GM12878 (cell line): ENCODE results near the gene ZNF701. TPM values are rescaled to one million over a fixed set of nuclear protein-coding genes. Genes with fewer than 3 reads are reported as not detected.

Source experiments
- CUX1 ChIP-seq: IDR thresholded peaks from 2 replicates; pipeline ENCODE4 v1.6.1; 2012; ENCODE audit warnings: improper control_type of control experiment, low read depth, low read length; ENCODE audit not compliant: insufficient replicate concordance
- FOS ChIP-seq: IDR thresholded peaks from 3 replicates; pipeline ENCODE4 v1.6.1; 2011; ENCODE audit warnings: borderline replicate concordance; ENCODE audit not compliant: insufficient read length; ENCODE audit errors: extremely low read depth
- HDAC6 ChIP-seq: fragments of 200-600 bp; sonication (generic); IDR thresholded peaks from one replicate; pipeline ENCODE4 v1.8.0; 2017; ENCODE audit warnings: antibody characterized with exemption; ENCODE audit not compliant: unreplicated experiment
- KDM1A ChIP-seq: fragments of 200-600 bp; sonication (generic); IDR thresholded peaks from 2 replicates; pipeline ENCODE4 v1.6.1; 2016; ENCODE audit warnings: borderline replicate concordance
- MLLT1 ChIP-seq: fragments of 450-650 bp; IDR thresholded peaks from 2 replicates; pipeline ENCODE4 v1.6.1; 2016; ENCODE audit warnings: mild to moderate bottlenecking
- MTA3 ChIP-seq: IDR thresholded peaks from 2 replicates; pipeline ENCODE4 v1.6.1; 2012; ENCODE audit warnings: low read length, inconsistent platforms, borderline replicate concordance
- NR2C2 ChIP-seq: IDR thresholded peaks from 2 replicates; pipeline ENCODE4 v1.6.1; 2011; ENCODE audit warnings: borderline replicate concordance, low read depth; ENCODE audit not compliant: control insufficient read depth, insufficient read length
- PBX3 ChIP-seq: IDR thresholded peaks from 2 replicates; pipeline ENCODE4 v1.6.1; 2011; ENCODE audit warnings: mild to moderate bottlenecking, low read depth, low read length, moderate library complexity; ENCODE audit not compliant: insufficient replicate concordance
- PML ChIP-seq: IDR thresholded peaks from 2 replicates; pipeline ENCODE4 v1.6.1; 2012; ENCODE audit warnings: low read length, inconsistent platforms
- POLR2AphosphoS5 ChIP-seq: IDR thresholded peaks from 2 replicates; pipeline ENCODE4 v1.6.1; 2011; ENCODE audit warnings: mild to moderate bottlenecking, low read length, inconsistent platforms
- SMAD5 ChIP-seq: IDR thresholded peaks from 2 replicates; pipeline ENCODE4 v1.6.1; 2016; ENCODE audit warnings: antibody characterized with exemption, low read depth
- SMARCA5 ChIP-seq: fragments of 450-650 bp; IDR thresholded peaks from 2 replicates; pipeline ENCODE4 v1.6.1; 2017; ENCODE audit warnings: mild to moderate bottlenecking
- SMC3 ChIP-seq: IDR thresholded peaks from 2 replicates; pipeline ENCODE4 v1.6.1; 2011; ENCODE audit warnings: low read length, improper control_type of control experiment, borderline replicate concordance
- SP1 ChIP-seq: IDR thresholded peaks from one replicate; pipeline ENCODE4 v1.6.1; 2011; ENCODE audit warnings: low read depth, low read length
- ZBED1 ChIP-seq: IDR thresholded peaks from 2 replicates; pipeline ENCODE4 v1.6.1; 2016; ENCODE audit warnings: borderline replicate concordance
- ZBTB11 ChIP-seq: fragments of 450-650 bp; formaldehyde crosslinking; IDR thresholded peaks from 2 replicates; pipeline ENCODE4 v1.5.0; 2022; ENCODE audit warnings: mild to moderate bottlenecking, missing genetic modification characterization
- ZNF384 ChIP-seq: IDR thresholded peaks from 2 replicates; pipeline ENCODE4 v1.6.1; 2012; ENCODE audit warnings: low read depth, mild to moderate bottlenecking, low read length, improper control_type of control experiment, borderline replicate concordance
- ZNF622 ChIP-seq: fragments of 450-650 bp; IDR thresholded peaks from 2 replicates; pipeline ENCODE4 v1.6.1; 2017; ENCODE audit warnings: mild to moderate bottlenecking, inconsistent platforms
- polyA plus RNA-seq, 11 experiments: library from polyadenylated mRNA; depleted of rRNA in 4 of 11; unstranded in 6 of 11; stranded (reverse) in 5 of 11; fragments of >200 nt; fragmentation: Nextera tagmentation in 4 of 11; fragmentation: Illumina TruSeq in 1 of 11; extraction: Ambion mirVana in 4 of 11; extraction: Trizol in 1 of 11; gene quantifications; 1 replicate in 1 of 11; 2 replicates in 10 of 11; pipeline versions ENCODE4 v1.2.1 to v1.2.3, GENCODE V29; 2011 to 2016; ENCODE audit warnings: inconsistent platforms in 2 of 11, missing spikeins in 2 of 11, low read depth in 1 of 11
- total RNA-seq, 4 experiments: library from RNA; depleted of rRNA in 3 of 4; stranded (reverse); fragments of >200 nt in 3 of 4; fragmentation: Illumina TruSeq in 1 of 4; extraction: Trizol in 1 of 4; gene quantifications; 2 replicates each; pipeline versions ENCODE4 v1.2.1 to v1.2.3, GENCODE V29; 2013 to 2021

Gene ZNF701
- total and polyA plus RNA-seq, 10 of the 15 experiments (the other 5 are each of a cell fraction or from before 2014, with no cell fraction given), result 3.1 to 18.1 (median 8.0) TPM

- TF ChIP-seq ZBTB11 (CRISPR knock-in tag) (no peak), ZNF622 (no peak), NR2C2 (no peak), POLR2AphosphoS5 (peak; percentile 76; the same call in 1 of the 2 replicates), ZBED1 (no peak), SMC3 (peak; percentile 27; the same call in 1 of the 2 replicates), PML (no peak), MTA3 (no peak), SMARCA5 (no peak), HDAC6 (no peak), SMAD5 (peak; percentile 66; the same call in 1 of the 2 replicates), PBX3 (no peak), KDM1A (no peak), MLLT1 (no peak), FOS (no peak), ZNF384 (no peak), CUX1 (no peak), SP1 (no peak)
These were observed 31.2 kb downstream of the ZNF701 start (continued) for GRCh38 chr19:52601025-52601973.
